GM18507 (cell line): Measurements from ENCODE around the gene PCCA.

Source experiments
- DNase-seq: peaks from one replicate; pipeline ENCODE4 v3.0.0; 2011; ENCODE audit warnings: low read depth; ENCODE audit not compliant: insufficient read length; ENCODE audit errors: extremely low spot score
- FAIRE-seq: peaks from 2 replicates; lab custom pipeline; 2011; peaks lifted over from hg19 to GRCh38; lab: Jason Lieb, UNC

PCCA gene

GRCh38 chr13:100175078-100175802 lies 86.3 kb downstream of the PCCA start:
- no peak for DNase-seq

GRCh38 chr13:100175803-100176182 lies 86.9 kb downstream of the PCCA start:
- DNase-seq: no peak
- FAIRE-seq: no peak

More at GRCh38 chr13:100175078-100175802, 86.3 kb downstream of the PCCA start:
- FAIRE-seq: no peak

- DNase-seq (no peak), FAIRE-seq (no peak)
Observed at GRCh38 chr13:100176801-100177400, 88.0 kb downstream of the PCCA start.

GRCh38 chr13:100178309-100178708 lies 89.4 kb downstream of the PCCA start:
- no peak for FAIRE-seq
- no peak for DNase-seq

- DNase-seq (no peak), FAIRE-seq (no peak)
Observed at GRCh38 chr13:100179276-100179675, 90.4 kb downstream of the PCCA start.

- no peak for FAIRE-seq
- no peak for DNase-seq
Observed at GRCh38 chr13:100182900-100183490, 94.1 kb downstream of the PCCA start.

- FAIRE-seq: no peak
Observed at GRCh38 chr13:100184095-100184494, 95.2 kb downstream of the PCCA start.

GRCh38 chr13:100195568-100195967 lies 106.7 kb downstream of the PCCA start:
- no peak for DNase-seq
- no peak for FAIRE-seq

More at GRCh38 chr13:100184095-100184494, 95.2 kb downstream of the PCCA start:
- DNase-seq: no peak

- DNase-seq (no peak), FAIRE-seq (no peak)
Observed at GRCh38 chr13:100196375-100196774, 107.5 kb downstream of the PCCA start.

- FAIRE-seq (no peak), DNase-seq (no peak)
Observed at GRCh38 chr13:100197116-100197515, 108.2 kb downstream of the PCCA start.

- FAIRE-seq (no peak), DNase-seq (no peak)
Observed at GRCh38 chr13:100197591-100198365, 108.9 kb downstream of the PCCA start.

GRCh38 chr13:100203696-100204367 lies 114.9 kb downstream of the PCCA start:
- FAIRE-seq (no peak), DNase-seq (no peak)

- no peak for FAIRE-seq
- no peak for DNase-seq
Observed at GRCh38 chr13:100208002-100208401, 119.1 kb downstream of the PCCA start.

GRCh38 chr13:100208626-100209025 lies 119.7 kb downstream of the PCCA start:
- DNase-seq (no peak), FAIRE-seq (no peak)

- FAIRE-seq: no peak
- no peak for DNase-seq
Observed at GRCh38 chr13:100209857-100210825, 121.2 kb downstream of the PCCA start.

- DNase-seq (no peak), FAIRE-seq (no peak)
Observed at GRCh38 chr13:100211016-100211710, 122.3 kb downstream of the PCCA start.

GRCh38 chr13:100212904-100213553 lies 124.1 kb downstream of the PCCA start:
- FAIRE-seq (no peak), DNase-seq (no peak)
